ENCODE data around the gene CLDN3. TPM values are rescaled to one million over a fixed set of nuclear protein-coding genes. Genes with fewer than 3 reads are reported as not detected.

The CLDN3 gene
- total and polyA plus RNA-seq, 9 of the 15 experiments (the other 6 are each of a cell fraction or from before 2014, with no cell fraction given), result 0.29 TPM; not detected in 8

DNA sequence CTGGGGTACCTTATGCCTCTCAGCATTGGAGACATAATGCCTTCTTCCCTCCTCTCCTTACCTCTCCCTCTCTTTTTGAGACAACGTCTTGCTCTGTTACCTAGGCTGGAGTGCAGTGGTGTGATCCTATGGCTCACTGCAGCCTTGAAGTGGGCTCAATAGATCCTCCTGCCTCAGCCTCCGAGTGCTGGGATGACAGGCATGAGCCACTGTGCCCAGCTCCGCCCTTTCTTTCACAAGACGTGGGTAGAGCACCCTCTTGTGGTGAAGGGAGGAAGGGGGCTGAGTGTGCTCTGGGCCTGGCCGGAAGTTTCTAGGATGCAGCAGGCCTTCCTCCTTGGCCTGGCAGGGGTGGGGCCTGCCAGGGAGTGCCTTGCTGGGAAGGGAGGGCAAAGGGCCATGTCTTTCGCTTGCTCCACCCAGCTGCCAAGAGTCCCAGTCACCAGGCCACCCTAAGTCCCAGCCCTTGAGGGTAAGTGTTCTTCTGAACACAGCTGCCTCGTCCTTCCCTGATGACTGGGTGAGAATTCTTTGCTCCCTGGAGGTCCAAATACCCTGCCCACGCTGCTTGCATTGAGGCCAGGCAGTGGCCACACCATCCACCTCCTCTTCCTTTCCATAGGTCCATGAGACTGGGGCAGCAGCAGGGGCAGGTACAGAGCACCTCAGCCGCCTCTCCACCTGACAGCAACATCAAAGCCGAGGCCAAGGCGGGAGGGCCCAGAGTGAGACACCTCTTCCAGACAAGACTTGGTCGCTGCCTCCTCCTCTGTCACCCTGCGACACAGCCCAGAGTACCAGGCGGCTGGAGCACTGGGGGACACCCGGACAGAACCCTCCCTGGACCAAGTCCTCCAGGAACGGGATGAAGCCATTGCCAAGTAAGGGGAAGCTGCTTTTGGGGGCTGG, 35.2 kb downstream of the CLDN3 start (continued):
- TF ChIP-seq DDX20 (tag; IDR thresholded peaks at IDR 0.05; ENCODE audit: low read depth) (no peak), MNT (conservative IDR thresholded peaks at IDR 0.05) (peak in 1 of 2 experiments; percentile 49; a peak in 2 of 4 replicates), KDM5B (IDR thresholded peaks at IDR 0.05; ENCODE audit: insufficient replicate concordance, low read depth, low read length) (peak; percentile 49), TRIM28 (IDR thresholded peaks at IDR 0.05) (no peak), SRF (CRISPR knock-in tag; IDR thresholded peaks at IDR 0.05) (no peak), EP400 (IDR thresholded peaks at IDR 0.05) (no peak), ZBTB7A (IDR thresholded peaks at IDR 0.05; ENCODE audit: borderline replicate concordance, control insufficient read depth, low read depth, low read length) (no peak), ZNF133 (CRISPR knock-in tag; IDR thresholded peaks at IDR 0.05) (no peak), RFX5 (IDR thresholded peaks at IDR 0.05; ENCODE audit: low read depth, low read length) (no peak), ETV5 (CRISPR knock-in tag; IDR thresholded peaks at IDR 0.05; ENCODE audit: low read depth) (peak; percentile 94), HNRNPL (IDR thresholded peaks at IDR 0.05; ENCODE audit: low read depth, low read length) (no peak), ETV6 (IDR thresholded peaks at IDR 0.05; ENCODE audit: borderline replicate concordance in 1 of 2, low read depth in 2 of 2, low read length in 1 of 2) (no peak), ETV6 (CRISPR knock-in tag; IDR thresholded peaks at IDR 0.05; ENCODE audit: borderline replicate concordance) (no peak), ZBTB9 (CRISPR knock-in tag; IDR thresholded peaks at IDR 0.05) (peak; percentile 78; the same call in 1 of the 2 replicates), ZNF175 (CRISPR knock-in tag; IDR thresholded peaks at IDR 0.05; ENCODE audit: low read depth) (0 out of 2 replicates have a peak, but pooled peaks have one; percentile 21), IRF2 (CRISPR knock-in tag; IDR thresholded peaks at IDR 0.05) (no peak), HINFP (tag; conservative IDR thresholded peaks at IDR 0.05; ENCODE audit: low read depth) (no peak), RBFOX2 (IDR thresholded peaks at IDR 0.05; ENCODE audit: low read depth, low read length) (peak; percentile 45; the same call in 1 of the 2 replicates), SREBF2 (CRISPR knock-in tag; IDR thresholded peaks at IDR 0.05) (no peak), CHCHD3 (CRISPR knock-in tag; IDR thresholded peaks at IDR 0.05) (no peak), SMAD2 (IDR thresholded peaks at IDR 0.05; ENCODE audit: low read depth, low read length) (no peak), ZFPM2 (CRISPR knock-in tag; IDR thresholded peaks at IDR 0.05) (no peak)
